Measurements from ENCODE around the gene STX19.
"Not testable (repeated sequence)": the region's sequence is repeated elsewhere in the genome, so short reads cannot be mapped to it uniquely, and the experiment has no call there.

STX19 gene

DNA sequence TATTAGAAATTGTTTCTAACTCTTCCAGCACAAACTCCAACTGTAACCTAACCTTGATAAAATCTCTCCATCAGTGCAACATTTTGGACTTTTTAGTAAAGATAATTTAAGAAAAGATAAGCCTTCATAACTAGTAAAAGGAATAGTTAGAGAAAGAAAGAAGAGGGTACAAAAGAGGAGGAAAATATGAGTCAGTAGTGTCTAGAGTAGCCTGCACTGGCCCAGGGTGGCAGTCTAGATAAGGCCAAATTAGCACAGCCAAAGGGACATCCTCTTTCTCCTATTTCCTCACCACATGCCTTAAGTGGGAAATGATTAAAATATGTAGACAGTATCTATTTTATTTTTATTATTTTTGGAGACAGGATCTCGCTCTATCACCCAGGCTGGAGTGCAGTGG is 58.4 kb downstream of the STX19 start:
- DNase-seq, result no peak

DNA sequence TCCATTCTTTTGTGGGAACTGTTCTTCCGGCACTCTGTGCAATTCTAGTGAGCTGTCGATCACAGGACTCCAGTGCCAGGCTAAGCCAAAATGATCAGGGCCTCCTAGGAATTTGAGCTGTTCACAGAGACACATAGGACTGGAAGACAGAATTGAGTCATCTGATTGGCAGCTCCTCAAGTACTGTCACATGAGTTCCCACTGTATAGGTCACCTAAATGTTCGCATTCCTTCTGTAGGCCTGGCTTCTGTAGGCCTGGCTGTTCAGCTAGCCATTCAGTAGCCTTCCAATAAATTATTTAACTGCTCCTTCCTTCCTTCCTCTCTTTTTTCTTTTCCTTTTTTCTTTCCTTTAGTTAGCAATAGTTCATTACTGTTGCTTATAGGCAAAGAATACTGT is 59.0 kb downstream of the STX19 start:
- no peak for DNase-seq

GRCh38 chr3:93965106-93965505 is 63.3 kb downstream of the STX19 start:
- not testable (repeated sequence) for DNase-seq

Data from inflammatory macrophage treated with lipopolysaccharide for 4 hours (primary cell).